Osteocyte (in vitro differentiated cells): ENCODE measurements around the gene TMEM161A. TPM values are rescaled to one million over a fixed set of nuclear protein-coding genes. Genes with fewer than 3 reads are reported as not detected.

Experiments
- DNase-seq: peaks from one replicate; pipeline ENCODE4 v3.0.0; 2021; ENCODE audit warnings: mixed read lengths; ENCODE audit not compliant: unreplicated experiment; ENCODE audit errors: extremely low spot score
- H3K27ac Mint-ChIP-seq: one replicate; pipeline ENCODE4 v1.8.0; 2021; ENCODE audit warnings: mild to moderate bottlenecking, mixed read lengths; ENCODE audit not compliant: unreplicated experiment
- H3K27me3 Mint-ChIP-seq: one replicate; pipeline ENCODE4 v1.8.0; 2021; ENCODE audit warnings: mixed read lengths; ENCODE audit not compliant: unreplicated experiment
- H3K36me3 Mint-ChIP-seq: one replicate; pipeline ENCODE4 v1.8.0; 2021; ENCODE audit warnings: mixed read lengths; ENCODE audit not compliant: unreplicated experiment
- H3K4me1 Mint-ChIP-seq: one replicate; pipeline ENCODE4 v1.8.0; 2021; ENCODE audit warnings: mixed read lengths; ENCODE audit not compliant: unreplicated experiment
- H3K4me3 Mint-ChIP-seq: one replicate; pipeline ENCODE4 v1.8.0; 2021; ENCODE audit warnings: mild to moderate bottlenecking, moderate library complexity, mixed read lengths; ENCODE audit not compliant: unreplicated experiment
- H3K9me3 Mint-ChIP-seq: one replicate; pipeline ENCODE4 v1.8.0; 2021; ENCODE audit warnings: mixed read lengths; ENCODE audit not compliant: unreplicated experiment
- CTCF ChIP-seq: fragments of 200-600 bp; sonication (generic); IDR thresholded peaks from 2 replicates; pipeline ENCODE4 v1.5.0; 2021; ENCODE audit warnings: antibody characterized with exemption, mild to moderate bottlenecking, moderate library complexity
- total RNA-seq: library from RNA; stranded (reverse); gene quantifications from 2 replicates; pipeline ENCODE4 v1.2.1, GENCODE V29; 2021

TMEM161A gene
- total RNA-seq, 1 donor from 2014 or later = 34.3 TPM

GRCh38 chr19:19146865-19147264 lies 8.6 kb upstream of the TMEM161A start:
- Mint-ChIP-seq H3K4me1 (no peaks in the 10 kb centered on the region), H3K4me3 (no peak overlapping the region), H3K36me3 (no peaks in the 10 kb centered on the region), H3K9me3 (no peaks in the 10 kb centered on the region), H3K27ac (no peak overlapping the region), H3K27me3 (peaks cover 3% of the 10 kb centered on the region)
- DNase-seq = no peak
- no peak for TF ChIP-seq CTCF

- no peaks in the 10 kb centered on the region for H3K4me1 Mint-ChIP-seq
- peak; percentile 86 for TF ChIP-seq CTCF
- H3K36me3 Mint-ChIP-seq = no peaks in the 10 kb centered on the region
- no peak overlapping the region for H3K27ac Mint-ChIP-seq
- H3K9me3 Mint-ChIP-seq = no peaks in the 10 kb centered on the region
- peaks cover 3% of the 10 kb centered on the region for H3K27me3 Mint-ChIP-seq
- no peak overlapping the region for H3K4me3 Mint-ChIP-seq
- peak; percentile 93 for DNase-seq
Measured at GRCh38 chr19:19145684-19146608, 7.7 kb upstream of the TMEM161A start.

- H3K27ac Mint-ChIP-seq = peak overlapping the region; percentile 18
- H3K27me3 Mint-ChIP-seq = peaks cover 3% of the 10 kb centered on the region
- TF ChIP-seq CTCF = no peak
- no peak for DNase-seq
- no peaks in the 10 kb centered on the region for H3K4me1 Mint-ChIP-seq
- H3K9me3 Mint-ChIP-seq = no peaks in the 10 kb centered on the region
- H3K36me3 Mint-ChIP-seq = no peaks in the 10 kb centered on the region
- no peak overlapping the region for H3K4me3 Mint-ChIP-seq
Measured at GRCh38 chr19:19145281-19145680, 7.0 kb upstream of the TMEM161A start.

GRCh38 chr19:19142347-19142746 lies 4.1 kb upstream of the TMEM161A start:
- Mint-ChIP-seq H3K36me3 (no peaks in the 10 kb centered on the region), H3K27ac (no peak overlapping the region), H3K27me3 (peaks cover 3% of the 10 kb centered on the region), H3K4me3 (no peak overlapping the region), H3K4me1 (peaks cover 13% of the 10 kb centered on the region), H3K9me3 (no peaks in the 10 kb centered on the region)
- TF ChIP-seq CTCF = no peak
- no peak for DNase-seq

- Mint-ChIP-seq H3K36me3 (no peaks in the 10 kb centered on the region), H3K9me3 (no peaks in the 10 kb centered on the region), H3K27me3 (peaks cover 3% of the 10 kb centered on the region), H3K27ac (no peak overlapping the region), H3K4me1 (peaks cover 19% of the 10 kb centered on the region), H3K4me3 (no peak overlapping the region)
- TF ChIP-seq CTCF = no peak
- DNase-seq = no peak
Measured at GRCh38 chr19:19140476-19140875, 2.2 kb upstream of the TMEM161A start.
